ENCODE results near the gene BPIFB1. TPM values are rescaled to one million over a fixed set of nuclear protein-coding genes. Genes with fewer than 3 reads are reported as not detected.

Gene BPIFB1
- total RNA-seq (2014; rRNA removed; shearing (Covaris generic)) = not detected in 2 replicates

GRCh38 chr20:33282991-33283555, at the start of gene BPIFB1:
TSS of gene BPIFB1 (plus strand) at chr20:33283214. CDS start at chr20:33286074, 2,860 bp downstream.
- Histone ChIP-seq H3K4me3 (ENCODE audit: insufficient read depth, low read depth, low read length) (no peak within 1 kb of the TSS), H3K27me3 (ENCODE audit: control insufficient read depth, insufficient read depth, low read length) (no peaks in the 10 kb centered on the region), H3K36me3 (replicated peaks; ENCODE audit: control insufficient read depth, insufficient read depth, low read length) (no peaks in the 10 kb centered on the region)
- DNase-seq = peak; percentile 44

- DNase-seq = no peak
- no peaks in the 10 kb centered on the region for H3K36me3 ChIP-seq (replicated peaks; ENCODE audit: control insufficient read depth, insufficient read depth, low read length)
- H3K4me3 ChIP-seq (ENCODE audit: insufficient read depth, low read depth, low read length) = no peak overlapping the region
- H3K27me3 ChIP-seq (ENCODE audit: control insufficient read depth, insufficient read depth, low read length) = no peaks in the 10 kb centered on the region
Observed at GRCh38 chr20:33234050-33234449, 49.0 kb upstream of the BPIFB1 start.

GRCh38 chr20:33235696-33236095, 47.3 kb upstream of the BPIFB1 start, which contains the start of gene BPIFA1:
TSS of gene BPIFA1 (plus strand) at chr20:33235996. CDS start at chr20:33237712, 1,716 bp downstream.
- H3K27me3 ChIP-seq (ENCODE audit: control insufficient read depth, insufficient read depth, low read length) = no peaks in the 10 kb centered on the region
- H3K4me3 ChIP-seq (ENCODE audit: insufficient read depth, low read depth, low read length) = no peak within 1 kb of the TSS
- H3K36me3 ChIP-seq (replicated peaks; ENCODE audit: control insufficient read depth, insufficient read depth, low read length) = no peaks in the 10 kb centered on the region
- DNase-seq = no peak

- no peaks in the 10 kb centered on the region for H3K36me3 ChIP-seq (replicated peaks; ENCODE audit: control insufficient read depth, insufficient read depth, low read length)
- DNase-seq = no peak
- H3K4me3 ChIP-seq (ENCODE audit: insufficient read depth, low read depth, low read length) = no peak overlapping the region
- H3K27me3 ChIP-seq (ENCODE audit: control insufficient read depth, insufficient read depth, low read length) = no peaks in the 10 kb centered on the region
Observed at GRCh38 chr20:33236351-33236750, 46.7 kb upstream of the BPIFB1 start.

GRCh38 chr20:33237989-33238388, 45.0 kb upstream of the BPIFB1 start:
- Histone ChIP-seq H3K36me3 (replicated peaks; ENCODE audit: control insufficient read depth, insufficient read depth, low read length) (no peaks in the 10 kb centered on the region), H3K27me3 (ENCODE audit: control insufficient read depth, insufficient read depth, low read length) (no peaks in the 10 kb centered on the region), H3K4me3 (ENCODE audit: insufficient read depth, low read depth, low read length) (no peak overlapping the region)
- DNase-seq = no peak

- DNase-seq = no peak
- Histone ChIP-seq H3K36me3 (replicated peaks; ENCODE audit: control insufficient read depth, insufficient read depth, low read length) (no peaks in the 10 kb centered on the region), H3K27me3 (ENCODE audit: control insufficient read depth, insufficient read depth, low read length) (no peaks in the 10 kb centered on the region), H3K4me3 (ENCODE audit: insufficient read depth, low read depth, low read length) (no peak overlapping the region)
Observed at GRCh38 chr20:33239418-33239817, 43.6 kb upstream of the BPIFB1 start.

GRCh38 chr20:33239979-33240736, 42.9 kb upstream of the BPIFB1 start:
- H3K36me3 ChIP-seq (replicated peaks; ENCODE audit: control insufficient read depth, insufficient read depth, low read length) = no peaks in the 10 kb centered on the region
- H3K4me3 ChIP-seq (ENCODE audit: insufficient read depth, low read depth, low read length) = no peak overlapping the region
- no peak for DNase-seq
- H3K27me3 ChIP-seq (ENCODE audit: control insufficient read depth, insufficient read depth, low read length) = no peaks in the 10 kb centered on the region

GRCh38 chr20:33240923-33241322, 42.1 kb upstream of the BPIFB1 start:
- Histone ChIP-seq H3K4me3 (ENCODE audit: insufficient read depth, low read depth, low read length) (no peak overlapping the region), H3K36me3 (replicated peaks; ENCODE audit: control insufficient read depth, insufficient read depth, low read length) (no peaks in the 10 kb centered on the region), H3K27me3 (ENCODE audit: control insufficient read depth, insufficient read depth, low read length) (no peaks in the 10 kb centered on the region)
- DNase-seq = no peak

- Histone ChIP-seq H3K27me3 (ENCODE audit: control insufficient read depth, insufficient read depth, low read length) (no peaks in the 10 kb centered on the region), H3K4me3 (ENCODE audit: insufficient read depth, low read depth, low read length) (no peak overlapping the region), H3K36me3 (replicated peaks; ENCODE audit: control insufficient read depth, insufficient read depth, low read length) (no peaks in the 10 kb centered on the region)
- no peak for DNase-seq
Observed at GRCh38 chr20:33242319-33243100, 40.5 kb upstream of the BPIFB1 start.

- DNase-seq = no peak
- no peaks in the 10 kb centered on the region for H3K27me3 ChIP-seq (ENCODE audit: control insufficient read depth, insufficient read depth, low read length)
- H3K4me3 ChIP-seq (ENCODE audit: insufficient read depth, low read depth, low read length) = no peak overlapping the region
- H3K36me3 ChIP-seq (replicated peaks; ENCODE audit: control insufficient read depth, insufficient read depth, low read length) = no peaks in the 10 kb centered on the region
Observed at GRCh38 chr20:33246077-33246476, 36.9 kb upstream of the BPIFB1 start.

GRCh38 chr20:33249456-33249855, 33.6 kb upstream of the BPIFB1 start:
- Histone ChIP-seq H3K36me3 (replicated peaks; ENCODE audit: control insufficient read depth, insufficient read depth, low read length) (no peaks in the 10 kb centered on the region), H3K27me3 (ENCODE audit: control insufficient read depth, insufficient read depth, low read length) (no peaks in the 10 kb centered on the region), H3K4me3 (ENCODE audit: insufficient read depth, low read depth, low read length) (no peak overlapping the region)
- no peak for DNase-seq

- Histone ChIP-seq H3K4me3 (ENCODE audit: insufficient read depth, low read depth, low read length) (no peak overlapping the region), H3K36me3 (replicated peaks; ENCODE audit: control insufficient read depth, insufficient read depth, low read length) (no peaks in the 10 kb centered on the region), H3K27me3 (ENCODE audit: control insufficient read depth, insufficient read depth, low read length) (no peaks in the 10 kb centered on the region)
- no peak for DNase-seq
Observed at GRCh38 chr20:33250666-33251065, 32.3 kb upstream of the BPIFB1 start.

- Histone ChIP-seq H3K27me3 (ENCODE audit: control insufficient read depth, insufficient read depth, low read length) (no peaks in the 10 kb centered on the region), H3K36me3 (replicated peaks; ENCODE audit: control insufficient read depth, insufficient read depth, low read length) (no peaks in the 10 kb centered on the region), H3K4me3 (ENCODE audit: insufficient read depth, low read depth, low read length) (no peak overlapping the region)
- no peak for DNase-seq
Observed at GRCh38 chr20:33251496-33251895, 31.5 kb upstream of the BPIFB1 start.

- no peaks in the 10 kb centered on the region for H3K36me3 ChIP-seq (replicated peaks; ENCODE audit: control insufficient read depth, insufficient read depth, low read length)
- no peak overlapping the region for H3K4me3 ChIP-seq (ENCODE audit: insufficient read depth, low read depth, low read length)
- DNase-seq = no peak
- no peaks in the 10 kb centered on the region for H3K27me3 ChIP-seq (ENCODE audit: control insufficient read depth, insufficient read depth, low read length)
Observed at GRCh38 chr20:33252460-33252859, 30.6 kb upstream of the BPIFB1 start.

GRCh38 chr20:33255005-33255404, 28.0 kb upstream of the BPIFB1 start:
- H3K4me3 ChIP-seq (ENCODE audit: insufficient read depth, low read depth, low read length) = no peak overlapping the region
- no peaks in the 10 kb centered on the region for H3K27me3 ChIP-seq (ENCODE audit: control insufficient read depth, insufficient read depth, low read length)
- no peaks in the 10 kb centered on the region for H3K36me3 ChIP-seq (replicated peaks; ENCODE audit: control insufficient read depth, insufficient read depth, low read length)
- no peak for DNase-seq

Data from H7 (cell line).